SK-N-SH treated with all-trans-retinoic acid at 6 μM for 48 hours (cell line): ENCODE data around the gene DEFB123.
A peak's percentile ranks its signal among the peaks of the same experiment; 100 is the strongest.

Experiments
- ATAC-seq: fragments of 200-7000 bp; cut with Tn5 transposase; 3 replicates; pipeline ENCODE4 v1.9.1; 2020; ENCODE audit warnings: mild to moderate bottlenecking, moderate library complexity
- ARNTL ChIP-seq: fragments of 450-650 bp; formaldehyde crosslinking; IDR thresholded peaks from 2 replicates; pipeline ENCODE4 v1.5.0; 2020; ENCODE audit warnings: low read depth, mild to moderate bottlenecking, moderate library complexity, borderline replicate concordance
- BACH2 ChIP-seq: fragments of 250-450 bp; sonication (Bioruptor Pico); IDR thresholded peaks from 2 replicates; pipeline ENCODE4 v1.9.0; 2021; ENCODE audit warnings: mild to moderate bottlenecking, borderline replicate concordance
- CSDC2 ChIP-seq: fragments of 250-450 bp; sonication (Bioruptor Pico); IDR thresholded peaks from 2 replicates; pipeline ENCODE4 v1.5.0; 2020; ENCODE audit warnings: mild to moderate bottlenecking, moderate library complexity
- ESRRG ChIP-seq: fragments of 250-450 bp; sonication (Bioruptor Pico); IDR thresholded peaks from 2 replicates; pipeline ENCODE4 v1.6.1; 2021; ENCODE audit warnings: mild to moderate bottlenecking
- GLIS3 ChIP-seq: fragments of 250-450 bp; sonication (Bioruptor Pico); IDR thresholded peaks from 2 replicates; pipeline ENCODE4 v1.5.0; 2020; ENCODE audit warnings: mild to moderate bottlenecking, moderate library complexity
- ISL1 ChIP-seq: fragments of 250-450 bp; sonication (Bioruptor Pico); IDR thresholded peaks from 2 replicates; pipeline ENCODE4 v2.1.2; 2022; ENCODE audit warnings: mild to moderate bottlenecking, moderate library complexity
- OSR1 ChIP-seq: fragments of 250-450 bp; sonication (Bioruptor Pico); IDR thresholded peaks from 2 replicates; pipeline ENCODE4 v1.8.0; 2022; ENCODE audit warnings: moderate library complexity, mild to moderate bottlenecking, inconsistent platforms
- PPARA ChIP-seq: fragments of 250-450 bp; sonication (Bioruptor Pico); IDR thresholded peaks from 2 replicates; pipeline ENCODE4 v1.5.0; 2020; ENCODE audit warnings: mild to moderate bottlenecking, borderline replicate concordance
- RARB ChIP-seq: fragments of 250-450 bp; sonication (Bioruptor Pico); IDR thresholded peaks from 2 replicates; pipeline ENCODE4 v1.8.0; 2021; ENCODE audit warnings: mild to moderate bottlenecking, moderate library complexity
- SNAI2 ChIP-seq: fragments of 250-450 bp; sonication (Bioruptor Pico); IDR thresholded peaks from 2 replicates; pipeline ENCODE4 v1.5.0; 2020; ENCODE audit warnings: mild to moderate bottlenecking, moderate library complexity
- TCF4 ChIP-seq: fragments of 250-450 bp; sonication (Bioruptor Pico); IDR thresholded peaks from 2 replicates; pipeline ENCODE4 v1.8.0; 2021; ENCODE audit warnings: mild to moderate bottlenecking, moderate library complexity, borderline replicate concordance
- TOX ChIP-seq: fragments of 250-450 bp; sonication (Bioruptor Pico); IDR thresholded peaks from 2 replicates; pipeline ENCODE4 v1.8.0; 2021; ENCODE audit warnings: mild to moderate bottlenecking, moderate library complexity, borderline replicate concordance
- ZC3H10 ChIP-seq: fragments of 250-450 bp; sonication (Bioruptor Pico); IDR thresholded peaks from 2 replicates; pipeline ENCODE4 v1.5.1; 2021; ENCODE audit warnings: mild to moderate bottlenecking, moderate library complexity
- ZFP3 ChIP-seq: fragments of 250-450 bp; sonication (Bioruptor Pico); IDR thresholded peaks from 2 replicates; pipeline ENCODE4 v1.5.0; 2020; ENCODE audit warnings: mild to moderate bottlenecking, moderate library complexity
- ZFP30 ChIP-seq: fragments of 450-650 bp; formaldehyde crosslinking; IDR thresholded peaks from 2 replicates; pipeline ENCODE4 v1.5.0; 2022; ENCODE audit warnings: mild to moderate bottlenecking, moderate library complexity
- ZNF565 ChIP-seq: fragments of 450-650 bp; formaldehyde crosslinking; conservative IDR thresholded peaks from 2 replicates; pipeline ENCODE4 v1.5.0; 2020; ENCODE audit warnings: low read depth, mild to moderate bottlenecking, moderate library complexity
- ZNF70 ChIP-seq: fragments of 450-650 bp; formaldehyde crosslinking; IDR thresholded peaks from 2 replicates; pipeline ENCODE4 v1.5.0; 2020; ENCODE audit warnings: mild to moderate bottlenecking, moderate library complexity
- ZNF8 ChIP-seq: fragments of 450-650 bp; formaldehyde crosslinking; IDR thresholded peaks from 2 replicates; pipeline ENCODE4 v1.5.0; 2020; ENCODE audit warnings: mild to moderate bottlenecking, moderate library complexity
- TF ChIP-seq, protein P1 (sequence below): fragments of 250-450 bp; sonication (Bioruptor Pico); IDR thresholded peaks from 2 replicates; pipeline ENCODE4 v1.8.0; 2021; ENCODE audit warnings: low read depth, mild to moderate bottlenecking, moderate library complexity, borderline replicate concordance
- TF ChIP-seq, protein P2 (sequence below): fragments of 250-450 bp; sonication (Bioruptor Pico); IDR thresholded peaks from 2 replicates; pipeline ENCODE4 v1.8.0; 2020; ENCODE audit warnings: mild to moderate bottlenecking, moderate library complexity, borderline replicate concordance
- TF ChIP-seq, protein P3 (sequence below): fragments of 250-450 bp; sonication (Bioruptor Pico); IDR thresholded peaks from 2 replicates; pipeline ENCODE4 v1.5.1; 2021; ENCODE audit warnings: mild to moderate bottlenecking, moderate library complexity
- TF ChIP-seq, protein P4 (sequence below): fragments of 250-450 bp; sonication (Bioruptor Pico); IDR thresholded peaks from 2 replicates; pipeline ENCODE4 v1.5.0; 2020; ENCODE audit warnings: mild to moderate bottlenecking, moderate library complexity

DEFB123 gene

DNA sequence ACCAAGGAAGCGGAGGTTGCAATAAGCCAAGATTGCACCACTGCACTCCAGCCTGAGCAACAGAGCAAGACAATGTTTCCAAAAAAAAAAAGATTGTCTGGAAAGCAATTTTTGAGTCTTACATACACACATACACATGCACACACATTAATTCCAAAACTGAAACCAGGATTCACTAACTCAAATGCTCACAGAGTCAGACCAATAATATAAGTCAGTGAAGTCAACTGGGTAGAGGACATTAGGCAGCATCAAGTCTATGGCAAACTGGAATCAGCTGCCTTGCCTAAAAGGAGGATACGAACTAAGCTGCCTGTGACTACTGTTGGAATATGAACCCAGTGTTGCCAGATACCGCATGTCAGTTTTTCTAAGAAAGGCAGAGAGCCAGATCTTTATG is 50.3 kb downstream of the DEFB123 start:
- TF ChIP-seq RARB (CRISPR knock-in tag) (no peak), SNAI2 (CRISPR knock-in tag) (no peak), TCF4 (CRISPR knock-in tag) (no peak), ARNTL (CRISPR knock-in tag) (no peak), OSR1 (CRISPR knock-in tag) (no peak), ZC3H10 (CRISPR knock-in tag) (no peak), ZFP3 (CRISPR knock-in tag) (no peak), GLIS3 (CRISPR knock-in tag) (no peak)
- no peak for ATAC-seq

DNA sequence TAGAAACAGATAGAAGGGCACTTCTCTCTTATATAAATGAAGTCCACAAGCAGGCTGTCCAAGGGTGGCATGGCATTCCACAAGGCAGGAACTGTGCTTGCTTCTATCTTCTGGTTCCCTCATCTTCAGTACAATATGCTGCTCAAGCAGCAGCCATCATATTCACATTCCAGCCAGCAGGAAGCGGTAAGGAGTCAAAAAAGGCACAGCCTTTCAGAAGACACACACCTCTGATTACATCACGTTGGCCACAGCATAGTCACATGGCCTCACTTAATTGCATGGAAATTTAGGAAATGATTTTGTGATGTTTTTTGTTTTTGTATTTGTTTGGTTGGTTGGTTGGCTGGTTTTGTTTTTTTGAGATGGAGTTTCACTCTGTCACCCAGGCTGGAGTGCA is 53.7 kb downstream of the DEFB123 start:
- no peak for TF ChIP-seq PPARA
- TF ChIP-seq, protein P1, sequence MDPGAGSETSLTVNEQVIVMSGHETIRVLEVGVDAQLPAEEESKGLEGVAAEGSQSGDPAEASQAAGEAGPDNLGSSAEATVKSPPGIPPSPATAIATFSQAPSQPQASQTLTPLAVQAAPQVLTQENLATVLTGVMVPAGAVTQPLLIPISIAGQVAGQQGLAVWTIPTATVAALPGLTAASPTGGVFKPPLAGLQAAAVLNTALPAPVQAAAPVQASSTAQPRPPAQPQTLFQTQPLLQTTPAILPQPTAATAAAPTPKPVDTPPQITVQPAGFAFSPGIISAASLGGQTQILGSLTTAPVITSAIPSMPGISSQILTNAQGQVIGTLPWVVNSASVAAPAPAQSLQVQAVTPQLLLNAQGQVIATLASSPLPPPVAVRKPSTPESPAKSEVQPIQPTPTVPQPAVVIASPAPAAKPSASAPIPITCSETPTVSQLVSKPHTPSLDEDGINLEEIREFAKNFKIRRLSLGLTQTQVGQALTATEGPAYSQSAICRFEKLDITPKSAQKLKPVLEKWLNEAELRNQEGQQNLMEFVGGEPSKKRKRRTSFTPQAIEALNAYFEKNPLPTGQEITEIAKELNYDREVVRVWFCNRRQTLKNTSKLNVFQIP = no peak
- TF ChIP-seq ZFP3 (CRISPR knock-in tag) = no peak
- no peak for TF ChIP-seq ESRRG (CRISPR knock-in tag)
- TF ChIP-seq, all 23 proteins: peak for 0
- ATAC-seq = peak; percentile 69

DNA sequence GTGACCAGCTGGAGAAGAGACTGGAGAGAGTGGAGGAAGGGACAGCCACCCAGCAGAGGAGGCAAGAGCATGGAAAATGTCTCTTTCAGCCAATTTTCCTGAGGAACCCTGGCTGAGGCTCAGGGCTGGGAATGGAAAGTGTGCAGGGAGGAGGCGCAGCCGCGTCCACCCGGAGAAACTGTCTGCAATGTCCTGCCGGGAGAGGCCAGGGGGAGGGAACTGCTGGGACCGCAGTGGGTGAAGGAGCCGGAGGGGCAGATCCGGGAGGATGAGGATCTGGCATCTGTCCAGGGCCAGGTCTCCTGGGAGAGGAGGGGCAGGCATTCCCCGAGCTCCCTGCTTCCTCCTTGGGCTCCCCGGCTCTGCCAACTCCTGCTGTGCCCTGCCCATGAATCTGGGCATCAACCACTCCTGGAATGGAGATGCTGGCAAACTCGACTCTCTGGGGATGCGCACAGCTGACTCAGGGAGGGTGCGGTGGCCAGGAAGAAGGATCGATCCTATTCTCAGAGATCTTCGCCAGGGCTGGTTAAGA is 56.4 kb downstream of the DEFB123 start:
- ATAC-seq = peak; percentile 83
- TF ChIP-seq ZFP3 (CRISPR knock-in tag) = no peak
- TF ChIP-seq, protein P2, sequence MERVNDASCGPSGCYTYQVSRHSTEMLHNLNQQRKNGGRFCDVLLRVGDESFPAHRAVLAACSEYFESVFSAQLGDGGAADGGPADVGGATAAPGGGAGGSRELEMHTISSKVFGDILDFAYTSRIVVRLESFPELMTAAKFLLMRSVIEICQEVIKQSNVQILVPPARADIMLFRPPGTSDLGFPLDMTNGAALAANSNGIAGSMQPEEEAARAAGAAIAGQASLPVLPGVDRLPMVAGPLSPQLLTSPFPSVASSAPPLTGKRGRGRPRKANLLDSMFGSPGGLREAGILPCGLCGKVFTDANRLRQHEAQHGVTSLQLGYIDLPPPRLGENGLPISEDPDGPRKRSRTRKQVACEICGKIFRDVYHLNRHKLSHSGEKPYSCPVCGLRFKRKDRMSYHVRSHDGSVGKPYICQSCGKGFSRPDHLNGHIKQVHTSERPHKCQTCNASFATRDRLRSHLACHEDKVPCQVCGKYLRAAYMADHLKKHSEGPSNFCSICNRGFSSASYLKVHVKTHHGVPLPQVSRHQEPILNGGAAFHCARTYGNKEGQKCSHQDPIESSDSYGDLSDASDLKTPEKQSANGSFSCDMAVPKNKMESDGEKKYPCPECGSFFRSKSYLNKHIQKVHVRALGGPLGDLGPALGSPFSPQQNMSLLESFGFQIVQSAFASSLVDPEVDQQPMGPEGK (CRISPR knock-in tag) = no peak
- no peak for TF ChIP-seq ZFP30
- no peak for TF ChIP-seq TOX (CRISPR knock-in tag)
- TF ChIP-seq ZNF70 (CRISPR knock-in tag) = no peak
- no peak for TF ChIP-seq ZNF8 (CRISPR knock-in tag)
- no peak for TF ChIP-seq RARB (CRISPR knock-in tag)
- TF ChIP-seq, protein P3, sequence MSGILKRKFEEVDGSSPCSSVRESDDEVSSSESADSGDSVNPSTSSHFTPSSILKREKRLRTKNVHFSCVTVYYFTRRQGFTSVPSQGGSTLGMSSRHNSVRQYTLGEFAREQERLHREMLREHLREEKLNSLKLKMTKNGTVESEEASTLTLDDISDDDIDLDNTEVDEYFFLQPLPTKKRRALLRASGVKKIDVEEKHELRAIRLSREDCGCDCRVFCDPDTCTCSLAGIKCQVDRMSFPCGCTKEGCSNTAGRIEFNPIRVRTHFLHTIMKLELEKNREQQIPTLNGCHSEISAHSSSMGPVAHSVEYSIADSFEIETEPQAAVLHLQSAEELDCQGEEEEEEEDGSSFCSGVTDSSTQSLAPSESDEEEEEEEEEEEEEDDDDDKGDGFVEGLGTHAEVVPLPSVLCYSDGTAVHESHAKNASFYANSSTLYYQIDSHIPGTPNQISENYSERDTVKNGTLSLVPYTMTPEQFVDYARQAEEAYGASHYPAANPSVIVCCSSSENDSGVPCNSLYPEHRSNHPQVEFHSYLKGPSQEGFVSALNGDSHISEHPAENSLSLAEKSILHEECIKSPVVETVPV (CRISPR knock-in tag) = no peak
- no peak for TF ChIP-seq ISL1 (CRISPR knock-in tag)
- TF ChIP-seq ZNF565 (CRISPR knock-in tag) = no peak
- no peak for TF ChIP-seq OSR1 (CRISPR knock-in tag)
- no peak for TF ChIP-seq ZC3H10 (CRISPR knock-in tag)
- no peak for TF ChIP-seq CSDC2 (CRISPR knock-in tag)
- TF ChIP-seq ARNTL (CRISPR knock-in tag) = no peak
- TF ChIP-seq ESRRG (CRISPR knock-in tag) = no peak
- no peak for TF ChIP-seq PPARA
- TF ChIP-seq, protein P4, sequence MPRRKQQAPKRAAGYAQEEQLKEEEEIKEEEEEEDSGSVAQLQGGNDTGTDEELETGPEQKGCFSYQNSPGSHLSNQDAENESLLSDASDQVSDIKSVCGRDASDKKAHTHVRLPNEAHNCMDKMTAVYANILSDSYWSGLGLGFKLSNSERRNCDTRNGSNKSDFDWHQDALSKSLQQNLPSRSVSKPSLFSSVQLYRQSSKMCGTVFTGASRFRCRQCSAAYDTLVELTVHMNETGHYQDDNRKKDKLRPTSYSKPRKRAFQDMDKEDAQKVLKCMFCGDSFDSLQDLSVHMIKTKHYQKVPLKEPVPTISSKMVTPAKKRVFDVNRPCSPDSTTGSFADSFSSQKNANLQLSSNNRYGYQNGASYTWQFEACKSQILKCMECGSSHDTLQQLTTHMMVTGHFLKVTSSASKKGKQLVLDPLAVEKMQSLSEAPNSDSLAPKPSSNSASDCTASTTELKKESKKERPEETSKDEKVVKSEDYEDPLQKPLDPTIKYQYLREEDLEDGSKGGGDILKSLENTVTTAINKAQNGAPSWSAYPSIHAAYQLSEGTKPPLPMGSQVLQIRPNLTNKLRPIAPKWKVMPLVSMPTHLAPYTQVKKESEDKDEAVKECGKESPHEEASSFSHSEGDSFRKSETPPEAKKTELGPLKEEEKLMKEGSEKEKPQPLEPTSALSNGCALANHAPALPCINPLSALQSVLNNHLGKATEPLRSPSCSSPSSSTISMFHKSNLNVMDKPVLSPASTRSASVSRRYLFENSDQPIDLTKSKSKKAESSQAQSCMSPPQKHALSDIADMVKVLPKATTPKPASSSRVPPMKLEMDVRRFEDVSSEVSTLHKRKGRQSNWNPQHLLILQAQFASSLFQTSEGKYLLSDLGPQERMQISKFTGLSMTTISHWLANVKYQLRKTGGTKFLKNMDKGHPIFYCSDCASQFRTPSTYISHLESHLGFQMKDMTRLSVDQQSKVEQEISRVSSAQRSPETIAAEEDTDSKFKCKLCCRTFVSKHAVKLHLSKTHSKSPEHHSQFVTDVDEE (CRISPR knock-in tag) = no peak
- TF ChIP-seq BACH2 (CRISPR knock-in tag) = no peak
- no peak for TF ChIP-seq SNAI2 (CRISPR knock-in tag)
- no peak for TF ChIP-seq GLIS3 (CRISPR knock-in tag)
- TF ChIP-seq, all 23 proteins: peak for 0
